GM18502 (cell line): Measurements from ENCODE around the gene KCNA1.
"Not testable (repeated sequence)": the region's sequence is repeated elsewhere in the genome, so short reads cannot be mapped to it uniquely, and the experiment has no call there.

ENCODE experiments used
- ATAC-seq: cut with Tn5 transposase; IDR thresholded peaks from one replicate; pipeline ENCODE4 v1.9.1; 2021; ENCODE audit warnings: mild to moderate bottlenecking; ENCODE audit not compliant: unreplicated experiment, poor library complexity

The KCNA1 gene

GRCh38 chr12:4909734-4910501, at the start of gene KCNA1:
Gene KCNA1, plus strand, starts transcription at chr12:4909905. Its CDS starts 1,474 bp downstream, at chr12:4911379.
- no peak for ATAC-seq

DNA sequence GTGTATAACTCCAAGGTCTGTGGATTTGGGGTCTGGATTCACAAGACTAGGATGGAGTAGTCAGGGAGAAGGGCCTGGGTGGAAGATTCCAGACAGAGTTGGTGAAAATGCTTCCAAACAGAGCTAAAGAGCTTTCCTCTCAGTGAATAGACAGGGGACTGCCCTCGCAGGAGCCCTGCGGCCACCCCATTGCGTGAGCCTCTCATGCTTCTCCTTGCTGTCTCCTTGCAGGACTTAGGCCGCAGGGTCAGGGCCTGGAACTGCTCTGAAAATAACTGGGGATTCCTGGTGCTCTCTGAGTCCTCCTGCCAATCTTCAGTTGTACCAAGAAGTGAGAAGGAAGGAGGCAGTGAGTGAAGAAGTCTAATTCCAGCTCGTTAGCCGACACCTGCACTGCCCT, 49.0 kb upstream of the KCNA1 start:
- no peak for ATAC-seq

- ATAC-seq, result no peak
Measured at GRCh38 chr12:4862809-4863208, 46.9 kb upstream of the KCNA1 start.

GRCh38 chr12:4864575-4864974, 45.1 kb upstream of the KCNA1 start:
- no peak for ATAC-seq

DNA sequence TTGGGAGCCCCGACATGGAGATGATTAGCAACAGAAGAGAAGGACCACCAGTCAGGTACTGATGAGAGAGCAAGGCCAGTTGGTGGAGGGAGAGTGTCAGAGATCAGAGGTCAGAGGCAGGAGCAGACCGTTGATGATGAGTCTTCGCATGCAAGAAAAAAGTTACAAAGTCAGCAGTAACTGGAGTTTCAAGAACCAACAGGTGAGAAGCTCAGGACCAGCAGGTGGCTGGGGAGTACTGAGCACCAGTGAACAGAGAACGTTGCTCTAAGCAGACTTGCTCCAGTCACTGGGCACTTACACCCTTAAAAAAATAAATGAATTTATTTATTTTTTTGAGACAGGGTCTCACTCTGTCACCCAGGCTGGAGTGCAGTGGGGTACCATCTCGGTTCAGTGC, 44.5 kb upstream of the KCNA1 start:
- no peak for ATAC-seq

DNA sequence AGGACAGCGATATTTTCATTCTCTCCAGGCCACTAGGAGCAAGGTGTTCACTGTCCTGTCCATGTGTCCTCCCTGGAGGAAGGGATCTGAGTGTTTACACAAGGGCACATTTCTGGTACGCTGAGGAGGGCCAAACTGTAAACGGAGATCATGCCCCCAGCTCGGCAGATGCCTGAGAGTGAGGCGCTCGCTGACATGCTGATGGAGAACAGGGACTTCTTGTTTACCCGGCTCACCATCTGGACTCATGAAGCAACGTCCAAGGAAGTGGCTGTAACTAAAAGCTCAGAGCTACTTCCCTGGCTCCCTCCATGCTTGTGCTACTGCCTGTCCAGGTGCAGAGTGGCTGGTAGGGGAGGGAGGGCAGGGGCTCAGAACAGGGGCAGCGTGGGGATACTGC, 43.4 kb upstream of the KCNA1 start:
- no peak for ATAC-seq

- no peak for ATAC-seq
Measured at GRCh38 chr12:4867384-4867783, 42.3 kb upstream of the KCNA1 start.

GRCh38 chr12:4870423-4870822, 39.3 kb upstream of the KCNA1 start:
- ATAC-seq, result no peak

DNA sequence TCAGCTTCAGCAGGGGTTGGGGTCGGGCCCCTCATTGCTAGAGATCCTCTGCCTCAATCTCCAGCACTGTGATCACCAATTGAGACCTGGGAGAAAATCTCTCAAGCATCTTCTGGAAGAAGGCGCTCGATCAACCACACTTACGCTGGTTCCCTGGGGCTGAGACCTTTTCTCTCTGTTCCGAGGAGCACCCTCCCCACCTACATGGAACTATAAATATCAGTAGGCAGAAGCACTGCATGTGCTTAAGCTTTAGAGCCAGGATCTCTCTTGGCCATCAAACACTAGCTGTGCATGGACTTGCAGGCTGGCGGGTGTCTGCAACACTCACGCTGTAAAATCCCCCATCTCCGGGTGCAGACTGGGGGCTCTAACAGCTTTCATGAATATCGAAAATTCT, 38.2 kb upstream of the KCNA1 start:
- ATAC-seq, result no peak

DNA sequence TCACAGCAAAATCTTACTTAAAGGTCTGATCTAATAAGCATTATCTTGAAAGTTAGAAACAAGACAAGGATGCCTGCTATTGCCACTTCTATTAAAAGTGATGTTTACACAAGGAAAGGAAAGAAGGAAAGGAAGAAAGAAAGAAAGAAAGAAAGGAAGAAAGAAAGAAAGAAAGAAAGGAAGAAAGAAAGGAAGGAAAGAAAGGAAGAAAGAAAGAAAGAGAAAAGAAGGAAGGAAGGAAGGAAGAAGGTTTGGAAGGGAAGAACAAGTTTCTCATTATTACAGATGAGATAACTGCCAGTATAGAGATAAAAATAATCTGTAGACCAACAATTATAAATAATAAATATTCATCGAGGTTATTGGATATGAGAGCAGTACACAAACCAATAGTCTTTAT, 35.8 kb upstream of the KCNA1 start:
- no peak for ATAC-seq

GRCh38 chr12:4874671-4875070, 35.0 kb upstream of the KCNA1 start:
- ATAC-seq, result no peak

DNA sequence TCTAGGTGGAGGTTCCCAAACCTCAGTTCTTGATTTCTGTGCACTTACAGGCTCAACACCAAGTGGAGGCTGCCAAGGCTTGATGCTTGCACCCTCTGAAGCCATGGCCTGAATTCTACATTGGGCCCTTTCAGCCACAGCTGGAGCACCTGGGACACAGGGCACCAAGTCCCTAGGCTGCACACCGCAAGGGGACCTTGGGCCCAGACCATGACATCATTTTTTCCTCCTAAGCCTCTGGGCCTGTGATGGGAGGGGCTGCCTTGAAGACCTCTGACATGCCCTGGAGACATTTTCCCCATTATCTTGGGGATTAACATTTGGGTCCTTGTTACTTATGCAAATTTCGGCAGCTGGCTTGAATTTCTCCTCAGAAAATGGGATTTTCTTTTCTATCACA, 30.2 kb upstream of the KCNA1 start:
- ATAC-seq, result not testable (repeated sequence)

- ATAC-seq, result no peak
Measured at GRCh38 chr12:4881266-4882064, 28.2 kb upstream of the KCNA1 start.

DNA sequence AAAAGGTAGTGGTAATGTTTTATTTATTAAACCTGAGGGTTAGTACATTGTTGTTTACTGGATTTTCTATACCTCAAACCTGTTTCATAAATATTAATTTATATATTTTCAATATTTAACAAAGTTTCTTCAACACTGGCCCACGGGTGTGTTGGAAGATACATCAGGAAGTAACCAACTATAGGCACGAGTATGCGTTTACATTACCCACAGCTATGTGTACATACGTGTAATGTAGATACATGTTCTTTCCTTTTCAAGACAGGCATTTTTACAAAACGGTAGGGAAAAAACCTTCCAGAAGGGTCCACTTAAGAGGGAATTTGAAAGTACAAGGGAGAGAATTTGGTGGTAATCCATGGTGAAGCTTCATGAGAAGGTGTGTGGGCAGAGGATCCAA, 17.8 kb upstream of the KCNA1 start:
- ATAC-seq, result no peak

DNA sequence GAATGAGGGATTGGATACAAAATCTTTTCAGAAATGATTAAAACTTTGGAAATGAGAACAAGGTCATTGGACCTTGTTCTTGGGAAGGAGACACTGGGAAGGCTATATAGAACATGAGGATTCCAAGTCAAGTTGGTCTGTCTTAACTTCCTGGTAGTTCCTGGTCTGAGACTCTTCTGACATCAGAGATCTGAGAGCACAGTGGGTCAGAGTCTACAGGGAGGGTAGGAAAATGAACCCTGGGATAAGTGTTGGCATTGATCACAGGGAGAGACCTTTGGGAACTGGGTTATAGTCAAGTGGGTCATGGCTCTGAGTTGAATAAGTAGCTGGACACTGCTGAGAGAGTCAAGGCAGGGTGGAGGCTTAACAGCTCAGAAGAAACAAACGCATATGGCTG, 17.3 kb upstream of the KCNA1 start:
- ATAC-seq, result no peak

DNA sequence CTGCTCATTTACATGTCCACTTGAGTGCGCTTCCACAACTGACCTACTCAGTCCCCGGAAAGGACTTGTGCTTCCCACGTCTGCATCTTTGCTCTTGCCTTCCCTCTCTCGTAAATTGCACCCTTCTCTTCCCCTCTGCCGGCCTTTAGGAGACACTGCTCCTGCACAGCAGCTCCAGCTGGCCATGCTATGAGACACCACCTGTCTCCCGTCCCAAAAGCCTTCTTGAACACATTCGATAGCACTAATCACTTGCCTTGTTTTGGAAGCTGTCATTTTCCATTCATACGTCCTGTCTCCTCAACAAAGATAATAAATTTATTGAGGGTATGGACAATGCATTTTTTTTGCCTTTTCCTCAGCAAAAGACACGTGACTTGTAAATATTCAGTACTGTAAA, 15.7 kb upstream of the KCNA1 start:
- ATAC-seq, result no peak

DNA sequence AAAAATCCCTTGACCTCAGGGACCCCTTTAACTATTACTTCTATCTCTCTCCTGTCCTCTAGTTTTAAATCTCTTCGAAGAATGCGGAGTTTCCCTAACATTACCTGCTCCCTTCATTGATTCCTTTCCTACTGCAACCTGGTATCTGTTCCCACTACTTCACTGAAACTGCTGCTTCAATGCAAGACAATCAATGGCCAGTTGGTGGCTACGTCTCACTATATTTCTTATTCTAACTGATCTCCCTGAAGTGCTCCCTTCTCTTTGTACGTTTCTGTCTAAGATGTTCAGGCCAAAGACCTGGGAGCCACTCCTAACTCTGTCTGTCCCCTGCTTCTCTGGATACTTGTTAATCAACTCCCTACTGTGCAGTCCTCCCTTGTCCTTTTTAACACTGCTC, 10.3 kb upstream of the KCNA1 start:
- ATAC-seq, result no peak

GRCh38 chr12:4900327-4900726, 9.4 kb upstream of the KCNA1 start:
- no peak for ATAC-seq

DNA sequence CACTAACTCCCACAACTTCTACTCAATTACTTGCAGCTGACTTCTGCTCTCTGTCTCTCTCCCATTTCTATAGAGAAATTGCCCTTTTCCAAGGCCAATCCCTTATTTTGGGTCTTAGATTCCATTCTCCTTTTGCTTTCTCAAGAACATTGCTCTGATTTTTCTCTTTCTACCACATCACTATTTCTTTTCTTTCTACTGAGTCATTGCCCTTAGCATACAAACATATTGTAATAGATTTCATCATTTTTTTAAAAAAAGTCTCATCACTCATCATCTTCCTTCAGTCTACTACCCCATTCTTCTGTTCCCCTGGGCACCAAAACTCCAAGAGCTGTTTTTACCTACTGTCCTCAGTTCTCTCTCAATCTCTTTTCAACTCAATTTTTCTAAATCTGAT, 4.4 kb upstream of the KCNA1 start:
- no peak for ATAC-seq

DNA sequence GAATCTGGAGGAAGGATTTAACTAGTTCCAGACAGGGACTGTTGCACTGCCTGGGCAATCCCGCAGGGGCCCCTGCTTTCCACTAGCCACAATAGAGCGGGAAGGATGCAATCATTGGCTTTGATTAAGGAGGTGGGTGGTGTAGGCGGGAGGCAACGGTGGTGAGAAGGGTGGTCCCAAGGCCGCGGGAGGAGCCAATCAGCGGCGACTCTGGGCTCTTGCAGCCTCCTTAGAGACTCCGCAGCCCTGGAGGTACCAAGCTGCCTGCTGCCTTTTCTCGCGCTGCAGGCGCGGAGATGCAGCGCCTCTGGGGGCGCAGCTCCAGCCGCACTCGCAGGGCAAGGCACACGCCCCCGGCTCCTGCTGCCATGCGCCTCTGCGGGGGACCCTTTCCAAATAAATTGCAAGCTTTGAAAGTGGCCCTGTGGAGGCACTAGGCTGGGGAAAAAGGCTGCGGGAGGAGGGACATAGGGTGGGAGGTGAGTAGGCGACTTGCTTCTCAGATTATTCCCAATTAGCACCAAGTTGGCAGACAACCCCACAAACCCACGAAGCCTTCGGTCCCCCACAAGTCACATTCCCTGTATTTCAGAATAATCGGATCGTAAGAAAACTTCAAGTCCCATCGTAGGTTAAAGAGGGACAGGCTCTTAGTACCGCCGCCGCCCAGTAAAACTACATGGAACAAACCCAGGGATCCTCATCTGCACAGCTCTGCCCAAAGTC, 858 bp upstream of the KCNA1 start:
- ATAC-seq, result no peak

GRCh38 chr12:4909410-4909733, 333 bp upstream of the KCNA1 start:
- no peak for ATAC-seq
